H9 (cell line): Measurements from ENCODE around the gene APLF. TPM values are rescaled to one million over a fixed set of nuclear protein-coding genes. Genes with fewer than 3 reads are reported as not detected.

ENCODE experiments used
- DNase-seq: peaks from one replicate; pipeline ENCODE4 v3.0.0-alpha.2; 2017
- H2AFZ ChIP-seq: one replicate; pipeline ENCODE4 v1.6.1; 2013; ENCODE audit warnings: mild to moderate bottlenecking, low read length, control low read depth, moderate library complexity
- H2AK5ac ChIP-seq: 2 replicates; pipeline ENCODE4 v1.6.1; 2013; ENCODE audit warnings: low read length, control low read depth, mixed read lengths; ENCODE audit not compliant: insufficient read length
- H2BK120ac ChIP-seq: one replicate; pipeline ENCODE4 v1.6.1; 2013; ENCODE audit warnings: low read depth, mild to moderate bottlenecking, low read length, control low read depth, inconsistent platforms; ENCODE audit not compliant: poor library complexity, severe bottlenecking
- H2BK12ac ChIP-seq: 2 replicates; pipeline ENCODE4 v1.6.1; 2013; ENCODE audit warnings: low read length, control low read depth, mixed read lengths, low read depth; ENCODE audit not compliant: insufficient read length
- H2BK15ac ChIP-seq: 2 replicates; pipeline ENCODE4 v1.6.1; 2013; ENCODE audit warnings: low read depth, low read length, control low read depth
- H2BK20ac ChIP-seq: one replicate; pipeline ENCODE4 v1.6.1; 2013; ENCODE audit warnings: low read depth, mild to moderate bottlenecking, low read length, control low read depth, inconsistent platforms; ENCODE audit not compliant: poor library complexity, severe bottlenecking
- H2BK5ac ChIP-seq: 2 replicates; pipeline ENCODE4 v1.6.1; 2013; ENCODE audit warnings: low read length, control low read depth, mixed read lengths; ENCODE audit not compliant: insufficient read length
- H3K14ac ChIP-seq: 2 replicates; pipeline ENCODE4 v1.6.1; 2013; ENCODE audit warnings: low read length, control low read depth; ENCODE audit not compliant: insufficient read depth
- H3K18ac ChIP-seq: 2 replicates; pipeline ENCODE4 v1.6.1; 2013; ENCODE audit warnings: low read depth, mild to moderate bottlenecking, mixed read lengths, low read length, control low read depth; ENCODE audit not compliant: insufficient read length
- H3K23ac ChIP-seq: 2 replicates; pipeline ENCODE4 v1.6.1; 2013; ENCODE audit warnings: low read length, control low read depth, mixed read lengths, low read depth; ENCODE audit not compliant: insufficient read length
- H3K23me2 ChIP-seq: 2 replicates; pipeline ENCODE4 v1.6.1; 2013; ENCODE audit warnings: low read depth, mild to moderate bottlenecking, mixed read lengths, low read length, control low read depth; ENCODE audit not compliant: insufficient read length, poor library complexity, severe bottlenecking
- H3K27ac ChIP-seq: 2 replicates; pipeline ENCODE4 v1.5.1; 2013; ENCODE audit warnings: low read length, control low read depth, mixed read lengths, low read depth; ENCODE audit not compliant: insufficient read length
- H3K27me3 ChIP-seq: 2 replicates; pipeline ENCODE4 v1.6.1; 2013; ENCODE audit warnings: low read length, control low read depth, inconsistent platforms; ENCODE audit not compliant: insufficient read depth
- H3K4ac ChIP-seq: 2 replicates; pipeline ENCODE4 v1.6.1; 2013; ENCODE audit warnings: low read depth, mild to moderate bottlenecking, control low read depth, inconsistent platforms, low read length, moderate library complexity
- H3K4me1 ChIP-seq: 2 replicates; pipeline ENCODE4 v1.6.1; 2013; ENCODE audit warnings: low read length, control low read depth, inconsistent platforms; ENCODE audit not compliant: insufficient read depth
- H3K4me2 ChIP-seq: 2 replicates; pipeline ENCODE4 v1.6.1; 2013; ENCODE audit warnings: low read length, control low read depth, mixed read lengths; ENCODE audit not compliant: insufficient read length, insufficient read depth
- H3K56ac ChIP-seq: 2 replicates; pipeline ENCODE4 v1.6.1; 2013; ENCODE audit warnings: low read depth, mild to moderate bottlenecking, mixed read lengths, low read length, control low read depth; ENCODE audit not compliant: insufficient read length
- H3K79me1 ChIP-seq: 2 replicates; pipeline ENCODE4 v1.6.1; 2013; ENCODE audit warnings: low read depth, mild to moderate bottlenecking, moderate library complexity, low read length, control low read depth, inconsistent platforms; ENCODE audit not compliant: insufficient read depth, poor library complexity, severe bottlenecking
- H3K79me2 ChIP-seq: 2 replicates; pipeline ENCODE4 v1.6.1; 2013; ENCODE audit warnings: low read length, control low read depth, inconsistent platforms; ENCODE audit not compliant: insufficient read depth
- H3K9ac ChIP-seq: 2 replicates; pipeline ENCODE4 v1.6.1; 2013; ENCODE audit warnings: low read length, control low read depth, mixed read lengths; ENCODE audit not compliant: insufficient read length; ENCODE audit errors: extremely low read depth
- H3K9me3 ChIP-seq: one replicate; pipeline ENCODE4 v1.6.1; 2013; ENCODE audit warnings: low read depth, low read length, inconsistent platforms; ENCODE audit not compliant: control insufficient read depth
- H3T11ph ChIP-seq: one replicate; pipeline ENCODE4 v1.6.1; 2013; ENCODE audit warnings: mild to moderate bottlenecking, low read length, control low read depth, inconsistent platforms
- H4K20me1 ChIP-seq: one replicate; pipeline ENCODE4 v1.6.1; 2013; ENCODE audit not compliant: control insufficient read depth, insufficient read length, insufficient read depth
- H4K5ac ChIP-seq: 2 replicates; pipeline ENCODE4 v1.6.1; 2013; ENCODE audit warnings: low read depth, mild to moderate bottlenecking, mixed read lengths, low read length, control low read depth; ENCODE audit not compliant: insufficient read length
- H4K8ac ChIP-seq: replicated peaks from 2 replicates; pipeline ENCODE4 v1.6.1; 2013; ENCODE audit warnings: low read length, control low read depth, mixed read lengths, low read depth; ENCODE audit not compliant: insufficient read length
- H4K91ac ChIP-seq: 2 replicates; pipeline ENCODE4 v1.6.1; 2013; ENCODE audit warnings: low read depth, mild to moderate bottlenecking, moderate library complexity, mixed read lengths, low read length, control low read depth; ENCODE audit not compliant: insufficient read length
- H3K27ac Mint-ChIP-seq, 3 experiments: 2 replicates in 2 of 3; 3 replicates in 1 of 3; pipeline ENCODE4 v1.8.0; 2020 to 2021; ENCODE audit warnings: mixed read lengths in 3 of 3, mild to moderate bottlenecking in 1 of 3, moderate library complexity in 1 of 3
- H3K27me3 Mint-ChIP-seq: 2 replicates; pipeline ENCODE4 v1.8.0; 2021; ENCODE audit warnings: low read depth, mild to moderate bottlenecking, moderate library complexity, mixed read lengths
- H3K36me3 Mint-ChIP-seq, 3 experiments: 2 replicates in 2 of 3; 3 replicates in 1 of 3; pipeline ENCODE4 v1.8.0; 2020 to 2021; ENCODE audit warnings: low read depth in 3 of 3, mixed read lengths in 3 of 3; ENCODE audit not compliant: insufficient read depth in 1 of 3
- H3K4me1 Mint-ChIP-seq, 2 experiments: 2 replicates each; pipeline ENCODE4 v1.8.0; 2020; ENCODE audit warnings: mixed read lengths in 2 of 2
- H3K4me3 Mint-ChIP-seq, 2 experiments: 2 replicates in 1 of 2; 3 replicates in 1 of 2; pipeline ENCODE4 v1.8.0; 2020 to 2021; ENCODE audit warnings: mild to moderate bottlenecking in 2 of 2, mixed read lengths in 2 of 2, moderate library complexity in 1 of 2
- H3K9me3 Mint-ChIP-seq, 2 experiments: 2 replicates in 1 of 2; 3 replicates in 1 of 2; pipeline ENCODE4 v1.8.0; 2020; ENCODE audit warnings: mild to moderate bottlenecking in 2 of 2, mixed read lengths in 2 of 2, moderate library complexity in 1 of 2
- CTCF ChIP-seq: fragments of 200-600 bp; sonication (generic); conservative IDR thresholded peaks from 3 replicates; pipeline ENCODE4 v1.8.0; 2021; ENCODE audit warnings: antibody characterized with exemption, mild to moderate bottlenecking
- WGBS: extraction: QIAGEN DNeasy Blood & Tissue Kit; methylation state at CpG from one replicate; pipeline ENCODE4 v1.1.7; 2013; ENCODE audit warnings: missing lambda C conversion rate, low lambda C conversion rate, mixed read lengths; ENCODE audit not compliant: insufficient read length; ENCODE audit errors: extremely low coverage; 5-methylcytosine and 5-hydroxymethylcytosine counted together
- total RNA-seq: library from RNA; stranded (reverse); gene quantifications from 2 replicates; pipeline ENCODE4 v1.2.1, GENCODE V29; 2021

APLF gene
- total RNA-seq, 1 experiment from 2014 or later: 3.7 TPM

GRCh38 chr2:68426848-68427579 is 40.4 kb upstream of the APLF start:
- H2BK12ac ChIP-seq: no peak overlapping the region
- no peak overlapping the region for H2BK120ac ChIP-seq
- no peak overlapping the region for H3K27ac ChIP-seq
- no peak overlapping the region for H3K56ac ChIP-seq
- H3K27ac Mint-ChIP-seq: no peak overlapping the region
- H3K14ac ChIP-seq: no peak overlapping the region
- no CpG with 5 or more reads among the region's 10 CpGs for WGBS
- no peak overlapping the region for H3K4me3 Mint-ChIP-seq
- no peak overlapping the region for H3K4me2 ChIP-seq
- no peaks in the 10 kb centered on the region for H3K27me3 Mint-ChIP-seq
- H3K4me1 Mint-ChIP-seq: peaks cover 0 to 3% of the 10 kb centered on the region in 2 experiments; a peak in 1 of 4 replicates
- no peak overlapping the region for H4K5ac ChIP-seq
- TF ChIP-seq CTCF: no peak
- no peaks in the 10 kb centered on the region for H3K36me3 Mint-ChIP-seq
- no peak overlapping the region for H3K9ac ChIP-seq
- no peak overlapping the region for H4K91ac ChIP-seq
- H2BK20ac ChIP-seq: no peak overlapping the region
- H3K23me2 ChIP-seq: no peaks in the 10 kb centered on the region
- no peaks in the 10 kb centered on the region for H3K27me3 ChIP-seq
- H2AFZ ChIP-seq: no peak overlapping the region
- no peak overlapping the region for H3K23ac ChIP-seq
- H2BK5ac ChIP-seq: no peak overlapping the region
- DNase-seq: no peak
- no peaks in the 10 kb centered on the region; a peak in 2 of 5 replicates for H3K9me3 Mint-ChIP-seq
- H3K4me1 ChIP-seq: no peaks in the 10 kb centered on the region
- no peaks in the 10 kb centered on the region for H4K20me1 ChIP-seq
- H3K9me3 ChIP-seq: no peaks in the 10 kb centered on the region
- H4K8ac ChIP-seq: no peak overlapping the region
- H3K4ac ChIP-seq: no peak overlapping the region
- no peak overlapping the region for H3K18ac ChIP-seq
- no peaks in the 10 kb centered on the region for H3K79me2 ChIP-seq
- H2AK5ac ChIP-seq: no peak overlapping the region
- no peak overlapping the region for H3T11ph ChIP-seq
- H3K79me1 ChIP-seq: no peaks in the 10 kb centered on the region
- H2BK15ac ChIP-seq: no peak overlapping the region
